T-helper 1 cell (primary cell): Measurements from ENCODE around the gene SPATA17.
"Not testable (repeated sequence)": the region's sequence is repeated elsewhere in the genome, so short reads cannot be mapped to it uniquely, and the experiment has no call there.

Experiments used
- DNase-seq, 5 donors: peaks; one replicate each; pipeline ENCODE4 v3.0.0-alpha.2; 2012 to 2020
- total RNA-seq, 4 donors: gene quantifications; one replicate each; lab custom pipeline; 2026; lab: John Stamatoyannopoulos, UW

SPATA17 gene, protein sequence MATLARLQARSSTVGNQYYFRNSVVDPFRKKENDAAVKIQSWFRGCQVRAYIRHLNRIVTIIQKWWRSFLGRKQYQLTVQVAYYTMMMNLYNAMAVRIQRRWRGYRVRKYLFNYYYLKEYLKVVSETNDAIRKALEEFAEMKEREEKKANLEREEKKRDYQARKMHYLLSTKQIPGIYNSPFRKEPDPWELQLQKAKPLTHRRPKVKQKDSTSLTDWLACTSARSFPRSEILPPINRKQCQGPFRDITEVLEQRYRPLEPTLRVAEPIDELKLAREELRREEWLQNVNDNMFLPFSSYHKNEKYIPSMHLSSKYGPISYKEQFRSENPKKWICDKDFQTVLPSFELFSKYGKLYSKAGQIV
- total RNA-seq = 0 to 0.80 (median 0.12) reads per million in 4 donors

DNA sequence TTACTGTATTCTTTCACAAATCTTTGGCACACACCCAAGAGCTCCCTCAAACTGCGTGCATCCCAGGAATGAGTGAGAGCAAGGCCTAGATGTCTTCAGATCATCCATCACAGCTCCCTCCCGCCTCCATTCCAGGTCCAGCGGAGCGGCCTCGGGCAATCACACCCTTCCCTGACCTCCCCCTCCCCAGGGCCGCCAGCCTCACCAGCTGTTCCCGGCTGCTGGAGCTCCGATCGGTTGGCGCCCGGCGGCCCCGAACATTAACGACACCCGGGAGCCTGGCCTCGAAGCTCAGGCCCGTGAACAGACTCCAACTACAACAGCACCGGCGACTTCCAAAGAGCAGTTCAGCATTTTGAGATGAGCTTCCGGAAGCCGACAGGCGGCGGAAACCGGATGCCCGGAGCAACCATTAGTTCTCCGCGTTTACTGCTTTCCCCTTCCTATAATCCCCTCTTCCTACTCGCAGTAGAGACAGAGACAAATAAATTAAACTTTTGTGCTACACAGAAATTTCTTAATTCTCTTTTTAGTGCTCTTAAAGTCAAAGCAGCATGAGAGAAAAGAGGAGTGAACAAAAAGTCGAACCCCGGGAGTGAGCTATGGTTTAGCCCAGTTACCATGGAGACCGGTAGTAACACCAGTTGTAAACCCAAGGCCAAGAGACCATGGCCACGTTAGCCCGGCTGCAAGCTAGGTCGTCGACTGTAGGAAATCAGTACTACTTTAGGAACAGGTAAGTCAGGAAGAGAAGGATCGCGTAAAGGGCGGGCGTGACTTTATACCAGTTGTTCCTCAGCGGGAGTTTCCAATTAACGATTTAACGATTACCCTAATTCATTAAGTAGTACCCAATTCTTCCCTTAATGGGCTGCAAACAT lies at the start of gene SPATA17, which contains the start of gene GPATCH2:
TSS of gene SPATA17 (plus strand) at position 634 of the 881 bp plus-strand sequence. CDS start at position 669, 35 bp downstream.
TSS of gene GPATCH2 (minus strand) at position 380 of the 881 bp plus-strand sequence. CDS start at position 261, 119 bp downstream.
- peak; percentile 52 to 88 (median 71) for DNase-seq

- DNase-seq = not testable (repeated sequence)
These were observed 46.8 kb upstream of the SPATA17 start for GRCh38 chr1:217584286-217584811.

- no peak for DNase-seq
These were observed 45.6 kb upstream of the SPATA17 start for GRCh38 chr1:217585577-217585976.

- DNase-seq = no peak
These were observed 44.6 kb upstream of the SPATA17 start for GRCh38 chr1:217586586-217586985.

DNA sequence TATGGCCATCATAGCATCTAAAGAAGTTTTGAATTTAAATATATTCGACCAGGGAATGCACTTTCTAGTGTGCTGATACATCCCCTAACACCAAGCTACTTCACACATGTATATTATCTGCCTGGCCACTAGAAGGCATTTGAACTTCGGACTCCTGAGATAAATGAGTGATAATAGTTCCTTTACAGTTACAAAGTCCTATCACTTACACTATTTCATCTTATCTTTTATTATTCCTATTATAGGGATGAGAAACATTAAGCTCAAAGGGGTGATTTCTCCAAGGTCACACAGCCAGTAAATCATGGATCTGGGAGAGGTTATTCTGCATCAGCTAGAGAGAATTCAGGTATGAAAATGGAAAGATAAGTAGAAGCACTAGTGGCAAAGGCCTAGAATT lies 40.5 kb upstream of the SPATA17 start:
- DNase-seq = no peak

DNA sequence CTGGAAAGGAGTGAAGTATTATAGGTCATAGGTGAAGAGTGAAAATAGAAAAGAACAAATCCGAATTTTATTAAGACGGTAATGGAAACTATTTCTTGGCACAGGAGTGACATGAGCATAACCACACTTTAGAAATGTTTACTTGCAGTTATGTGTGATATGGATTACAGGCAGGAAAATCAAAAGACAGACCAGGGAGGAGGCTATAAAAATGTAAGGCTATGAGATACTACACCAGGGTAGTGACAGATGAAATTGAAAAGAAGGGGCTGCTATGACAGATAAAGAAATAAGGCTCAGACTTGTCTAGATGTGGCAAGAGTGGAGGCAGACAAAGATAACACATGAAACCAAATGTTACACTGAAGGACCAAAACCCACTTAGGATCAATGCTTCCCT lies 32.0 kb upstream of the SPATA17 start:
- no peak for DNase-seq

- no peak for DNase-seq
These were observed 28.8 kb upstream of the SPATA17 start for GRCh38 chr1:217602380-217602779.

DNA sequence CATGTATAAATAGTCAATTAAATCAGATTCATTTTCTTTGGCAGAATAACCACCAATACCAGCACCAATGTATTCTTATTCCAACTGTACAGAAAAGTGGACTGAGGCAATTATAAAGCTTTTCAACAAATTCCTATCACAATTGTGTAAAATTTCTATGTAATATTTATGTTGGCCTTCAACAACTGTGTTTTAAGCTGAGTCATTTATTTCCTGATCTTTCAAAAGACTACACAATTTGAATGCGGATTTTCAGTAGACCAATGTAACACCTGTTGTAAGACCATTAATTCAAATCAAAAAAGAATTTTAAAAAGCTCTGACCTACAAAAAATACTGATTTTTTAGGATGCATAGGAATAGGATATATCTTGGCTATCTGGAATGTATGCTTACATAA lies 25.8 kb upstream of the SPATA17 start:
- DNase-seq = no peak

GRCh38 chr1:217614200-217614712 lies 16.9 kb upstream of the SPATA17 start:
- DNase-seq = no peak

DNA sequence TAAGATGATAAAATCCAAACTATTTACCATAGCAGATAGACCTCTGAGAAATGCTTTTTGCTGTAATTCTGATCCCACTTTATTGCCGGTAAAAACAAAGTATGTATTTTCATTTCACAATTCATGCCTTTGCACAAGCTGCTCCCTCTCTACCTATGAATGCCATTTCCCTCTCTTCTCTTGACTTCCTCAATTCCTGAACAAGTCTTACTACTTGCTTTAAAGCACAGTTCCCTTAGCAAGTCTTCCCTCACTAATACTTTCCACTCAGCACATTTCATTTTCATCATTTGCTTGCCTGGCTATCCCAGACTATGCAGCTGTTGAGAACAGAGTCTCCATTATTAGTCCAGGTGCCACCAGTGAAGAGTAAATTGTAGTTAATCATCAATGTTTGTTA lies 14.0 kb upstream of the SPATA17 start:
- DNase-seq = no peak

DNA sequence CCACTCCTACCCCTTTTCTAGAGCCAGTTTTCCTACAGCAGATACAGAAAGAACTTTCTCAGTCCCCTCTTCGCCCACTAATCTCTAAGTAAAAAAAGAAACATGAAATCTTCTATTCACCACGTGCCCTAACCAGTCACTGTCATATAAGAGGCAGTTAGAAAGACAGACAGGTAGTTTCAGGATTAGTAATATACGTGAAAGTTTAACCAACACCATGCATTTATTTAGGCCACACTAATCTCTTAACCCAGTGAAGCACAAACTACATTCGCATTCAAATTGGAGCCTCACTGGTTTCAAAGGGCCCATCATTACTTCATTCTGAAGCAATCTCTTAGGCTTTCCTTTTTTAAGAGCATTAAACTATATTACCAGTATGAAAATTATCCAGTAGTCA lies 10.3 kb upstream of the SPATA17 start:
- peak in 1 of 5 donors; percentile 65 for DNase-seq

DNA sequence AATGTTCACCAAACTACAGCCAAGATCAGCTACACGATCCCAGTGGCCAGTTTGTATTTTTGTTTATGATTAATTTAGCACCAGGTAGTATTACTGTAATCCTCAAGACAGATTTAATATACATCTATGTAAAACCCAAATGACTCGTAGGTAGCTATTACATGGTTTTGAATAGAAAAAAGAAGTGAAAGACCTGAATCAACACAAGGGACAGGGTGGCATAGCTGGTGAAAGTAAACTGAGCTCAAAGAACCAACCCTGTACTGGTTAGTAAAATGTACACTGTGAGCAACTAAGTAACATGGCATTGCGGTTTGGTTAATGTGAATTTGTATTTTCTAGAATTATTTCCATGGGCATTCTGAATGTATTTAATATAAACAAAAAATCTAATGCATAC lies 9.1 kb upstream of the SPATA17 start:
- DNase-seq = no peak

- DNase-seq = peak in 1 of 5 donors; percentile 7
These were observed 4.8 kb upstream of the SPATA17 start for GRCh38 chr1:217626321-217626720.

GRCh38 chr1:217627431-217627830 lies 3.7 kb upstream of the SPATA17 start:
- DNase-seq = no peak

DNA sequence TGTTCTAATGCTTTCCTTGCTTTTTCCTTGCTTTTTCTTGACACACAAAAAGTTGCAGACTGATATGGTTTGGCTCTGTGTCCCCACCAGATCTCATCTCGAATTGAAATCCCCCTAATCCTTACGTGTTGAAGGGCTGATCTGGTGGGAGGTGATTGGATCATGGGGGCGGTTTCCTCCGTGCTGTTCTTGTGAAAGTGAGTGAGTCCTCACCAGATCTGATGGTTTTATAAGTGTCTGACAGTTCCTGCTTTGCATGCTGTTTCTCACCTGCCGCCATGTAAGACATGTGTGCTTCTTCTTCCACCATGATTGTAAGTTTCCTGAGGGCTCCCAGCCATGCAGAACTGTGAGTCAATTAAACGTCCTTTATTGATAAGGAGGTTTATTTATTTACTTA lies 11.3 kb downstream of the SPATA17 start:
- DNase-seq = no peak

DNA sequence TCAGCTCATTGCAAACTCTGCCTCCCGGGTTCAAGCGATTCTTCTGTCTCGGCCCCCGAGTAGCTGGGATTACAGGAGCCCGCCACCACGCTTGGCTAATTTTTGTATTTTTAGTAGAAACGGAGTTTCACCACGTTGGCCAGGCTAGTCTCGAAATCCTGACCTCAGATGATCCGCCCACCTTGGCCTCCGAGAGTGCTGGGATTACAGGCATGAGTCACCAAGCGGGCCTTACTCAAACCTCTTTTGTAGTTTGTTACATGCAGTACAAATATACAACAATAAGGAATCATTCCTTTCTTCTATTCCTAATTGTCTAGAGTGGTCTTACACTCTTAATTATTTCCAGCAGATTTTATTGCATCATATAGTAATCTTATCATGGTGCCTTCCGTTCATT lies 16.6 kb downstream of the SPATA17 start:
- DNase-seq = no peak

DNA sequence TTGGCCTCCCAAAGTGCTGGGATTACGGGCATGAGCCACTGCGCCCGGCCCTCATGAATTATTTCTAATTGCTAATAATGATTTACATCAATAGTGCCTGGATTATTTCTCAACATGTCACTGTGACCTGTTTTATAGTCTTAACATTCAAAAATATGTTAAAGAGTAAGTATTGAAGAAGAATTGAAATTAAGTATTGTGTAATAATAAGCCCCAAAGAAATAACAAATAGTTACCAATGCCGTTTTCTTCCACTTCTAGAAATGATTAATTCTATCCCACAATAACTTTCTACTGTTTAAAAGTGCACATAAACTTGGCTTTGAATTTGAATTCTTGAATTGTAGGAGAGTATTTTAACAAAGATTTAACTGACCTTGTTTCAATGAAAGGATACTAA lies 19.5 kb downstream of the SPATA17 start:
- DNase-seq = no peak

DNA sequence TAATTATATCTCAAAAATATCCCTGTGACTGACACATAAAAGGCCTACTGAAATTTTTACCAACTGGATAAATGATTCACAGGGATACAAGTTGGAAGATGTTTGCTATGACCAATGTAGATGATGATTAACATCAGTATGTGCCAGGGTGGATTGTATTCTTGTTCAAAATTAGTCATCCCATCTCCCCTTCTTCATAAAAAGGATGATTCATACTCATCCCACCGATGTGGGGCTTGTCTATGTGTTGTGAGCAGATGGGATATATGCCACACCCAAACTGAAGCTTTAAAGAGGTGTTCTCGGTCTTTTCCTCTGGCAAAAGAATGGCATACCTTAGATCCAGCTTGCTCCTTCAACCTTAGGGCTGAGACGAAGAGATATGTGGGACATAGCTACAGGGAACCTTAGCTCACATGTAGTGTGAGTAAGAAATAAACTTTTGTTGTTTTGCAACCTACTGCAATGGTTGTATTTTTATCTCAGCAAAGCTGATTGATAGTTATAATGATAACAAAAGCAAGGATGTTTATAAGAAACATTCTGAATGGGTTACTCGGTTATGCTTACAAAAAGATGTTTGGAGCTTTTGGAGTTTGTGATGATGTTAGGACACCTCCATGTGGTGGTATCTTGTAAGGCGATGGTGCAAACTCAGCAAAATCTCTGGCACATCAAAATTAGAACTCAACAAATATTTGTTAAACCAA lies 29.4 kb downstream of the SPATA17 start:
- no peak for DNase-seq

GRCh38 chr1:217661407-217661806 lies 30.3 kb downstream of the SPATA17 start:
- DNase-seq = no peak

DNA sequence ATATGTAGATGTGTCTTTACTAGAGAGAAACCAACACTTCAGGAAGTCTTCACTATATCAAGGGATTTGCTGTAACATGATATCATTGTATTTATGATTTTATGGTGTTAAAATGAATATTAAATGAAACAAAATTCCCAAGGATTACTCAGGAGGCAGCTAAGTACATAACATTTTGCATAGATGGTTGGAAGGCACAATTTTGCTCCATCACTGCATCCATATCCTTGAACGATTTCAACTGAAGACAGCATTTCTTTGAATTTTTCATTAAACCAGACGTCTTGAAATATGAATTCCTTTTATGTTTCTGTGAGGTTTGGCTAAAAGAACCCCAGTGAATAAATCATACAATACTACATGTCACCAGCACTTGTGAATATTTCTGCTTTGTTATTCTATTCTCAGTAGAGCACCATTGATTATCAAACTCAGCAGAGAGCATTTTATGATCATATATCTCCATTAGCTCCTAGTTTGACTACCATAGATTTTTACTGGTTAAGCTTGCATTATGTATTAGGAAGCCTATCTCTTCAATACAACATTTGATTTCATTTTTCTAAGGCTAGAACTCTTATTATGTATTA lies 37.3 kb downstream of the SPATA17 start:
- DNase-seq = no peak

GRCh38 chr1:217673387-217673786 lies 42.2 kb downstream of the SPATA17 start:
- no peak for DNase-seq
